Activated CD8-positive, alpha-beta memory T cell treated with anti-CD3 and anti-CD28 coated beads, Interleukin-2, amount 50 U/mL, for 1 hour (primary cell): ENCODE measurements around the gene SIX5.

Experiments
- DNase-seq: peaks from one replicate; pipeline ENCODE4 v3.0.0-alpha.2; 2020; ENCODE audit errors: extremely low read depth

The SIX5 gene

GRCh38 chr19:45792470-45793177, 23.6 kb upstream of the SIX5 start, which contains the start of gene DMWD:
TSS of gene DMWD (minus strand) at chr19:45792845. CDS start at chr19:45792756, 89 bp downstream.
- peak; percentile 98 for DNase-seq

- no peak for DNase-seq
These were observed 22.9 kb upstream of the SIX5 start for GRCh38 chr19:45791744-45792469.

- no peak for DNase-seq
These were observed 21.9 kb upstream of the SIX5 start for GRCh38 chr19:45790942-45791341.

GRCh38 chr19:45789035-45789786, 20.2 kb upstream of the SIX5 start:
- no peak for DNase-seq

- DNase-seq: no peak
These were observed 17.5 kb upstream of the SIX5 start for GRCh38 chr19:45786533-45786894.

- DNase-seq: no peak
These were observed 16.9 kb upstream of the SIX5 start for GRCh38 chr19:45785781-45786532.

GRCh38 chr19:45785097-45785496, 16.0 kb upstream of the SIX5 start:
- DNase-seq: no peak

GRCh38 chr19:45784096-45784495, 15.0 kb upstream of the SIX5 start:
- DNase-seq: no peak

- no peak for DNase-seq
These were observed 14.1 kb upstream of the SIX5 start for GRCh38 chr19:45782820-45783785.

GRCh38 chr19:45782162-45782691, 13.2 kb upstream of the SIX5 start, which contains the start of gene DMPK:
TSS of gene DMPK (minus strand) at chr19:45782490. CDS start at chr19:45782352, 138 bp downstream.
- no peak for DNase-seq

- DNase-seq: no peak
These were observed 12.4 kb upstream of the SIX5 start for GRCh38 chr19:45781214-45782161.

GRCh38 chr19:45780448-45781213, 11.6 kb upstream of the SIX5 start:
- DNase-seq: no peak

- DNase-seq: no peak
These were observed 11.0 kb upstream of the SIX5 start for GRCh38 chr19:45780146-45780447.

GRCh38 chr19:45779231-45780145, 10.4 kb upstream of the SIX5 start:
- peak; percentile 45 for DNase-seq

GRCh38 chr19:45778010-45778661, 9.1 kb upstream of the SIX5 start:
- no peak for DNase-seq

GRCh38 chr19:45777395-45777961, 8.4 kb upstream of the SIX5 start:
- DNase-seq: no peak

- DNase-seq: no peak
These were observed 5.7 kb upstream of the SIX5 start for GRCh38 chr19:45774765-45775164.
